ENCODE results near the gene MEAF6. TPM values are rescaled to one million over a fixed set of nuclear protein-coding genes. Genes with fewer than 3 reads are reported as not detected.

Gene MEAF6
- total RNA-seq, 3 donors from 2014 or later = 78.2 to 140 (median 87.2) TPM

Other genes with a start within 250 kb of the MEAF6 start
- 10 to 100 TPM in 2 of 3 donors, 1 to 10 TPM in 1; 5.8 to 82.8 (median 76.7) TPM for gene ZC3H12A, start 40.2 kb downstream of the MEAF6 start, total RNA-seq
- 10 to 100 TPM; 11.4 to 22.7 (median 14.7) TPM for gene SNIP1, start 39.5 kb upstream of the MEAF6 start, total RNA-seq
- 10 to 100 TPM in 2 of 3 donors, 1 to 10 TPM in 1; 4.6 to 29.4 (median 20.6) TPM for gene DNALI1, start 42.2 kb upstream of the MEAF6 start, total RNA-seq
- gene GNL2, start 81.2 kb upstream of the MEAF6 start, total RNA-seq = 10 to 100 TPM; 36.8 to 71.8 (median 63.1) TPM
- gene RSPO1, start 120.1 kb upstream of the MEAF6 start, total RNA-seq = 10 to 100 TPM in 1 of 3 donors, 1 to 10 TPM in 2; 6.9 to 13.0 (median 8.9) TPM
- gene CDCA8, start 177.8 kb upstream of the MEAF6 start, total RNA-seq = 1 to 10 TPM in 2 of 3 donors, under 1 TPM in 1; 0.15 to 1.4 (median 1.3) TPM

Data from breast epithelium (tissue), 3 donors.